Measurements from ENCODE around the gene ABCD1. TPM values are rescaled to one million over a fixed set of nuclear protein-coding genes. Genes with fewer than 3 reads are reported as not detected.
A peak's percentile ranks its signal among the peaks of the same experiment; 100 is the strongest.

Gene ABCD1
- total RNA-seq, 1 experiment from 2014 or later = 86.6 TPM

DNA sequence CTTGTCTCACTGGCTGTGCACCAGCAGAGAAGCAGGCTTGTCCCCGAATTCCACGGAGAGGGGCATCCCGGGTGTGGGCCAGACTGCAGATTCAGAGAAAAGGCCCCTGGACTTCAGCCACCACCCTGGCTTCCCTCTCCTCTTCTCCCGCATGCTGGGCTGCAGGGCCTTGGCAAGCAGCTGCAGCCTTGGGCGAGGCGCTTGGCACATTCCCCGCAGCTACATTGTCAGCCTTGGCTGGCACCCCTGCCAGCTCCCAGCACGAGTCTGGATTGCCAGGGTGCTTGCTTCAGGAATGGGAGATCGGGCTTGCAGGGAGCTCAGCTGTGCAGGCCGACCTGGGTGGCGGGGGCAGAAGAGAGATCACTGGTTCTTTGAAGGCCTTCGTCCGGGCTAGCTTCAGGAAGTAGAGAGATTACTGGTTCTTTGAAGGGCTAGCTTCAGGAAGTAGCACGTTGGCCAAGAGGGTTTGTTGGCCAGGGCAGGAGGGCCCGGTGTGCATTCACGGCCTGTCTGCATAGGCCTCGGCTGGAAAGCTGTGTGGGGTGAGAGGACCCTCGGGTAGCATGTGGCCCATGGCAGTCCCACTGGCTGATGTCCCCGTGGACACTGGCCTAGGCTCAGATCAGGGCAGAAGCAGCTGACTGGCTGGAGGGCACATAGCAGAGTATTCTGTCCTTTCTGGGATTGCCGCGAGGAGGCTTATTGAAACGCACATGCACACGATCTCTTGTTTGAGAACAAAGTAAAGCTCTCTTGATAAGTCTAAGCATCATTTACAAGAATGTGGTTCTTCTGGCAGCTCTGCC, 2.7 kb downstream of the ABCD1 start:
- TF ChIP-seq, protein P1, sequence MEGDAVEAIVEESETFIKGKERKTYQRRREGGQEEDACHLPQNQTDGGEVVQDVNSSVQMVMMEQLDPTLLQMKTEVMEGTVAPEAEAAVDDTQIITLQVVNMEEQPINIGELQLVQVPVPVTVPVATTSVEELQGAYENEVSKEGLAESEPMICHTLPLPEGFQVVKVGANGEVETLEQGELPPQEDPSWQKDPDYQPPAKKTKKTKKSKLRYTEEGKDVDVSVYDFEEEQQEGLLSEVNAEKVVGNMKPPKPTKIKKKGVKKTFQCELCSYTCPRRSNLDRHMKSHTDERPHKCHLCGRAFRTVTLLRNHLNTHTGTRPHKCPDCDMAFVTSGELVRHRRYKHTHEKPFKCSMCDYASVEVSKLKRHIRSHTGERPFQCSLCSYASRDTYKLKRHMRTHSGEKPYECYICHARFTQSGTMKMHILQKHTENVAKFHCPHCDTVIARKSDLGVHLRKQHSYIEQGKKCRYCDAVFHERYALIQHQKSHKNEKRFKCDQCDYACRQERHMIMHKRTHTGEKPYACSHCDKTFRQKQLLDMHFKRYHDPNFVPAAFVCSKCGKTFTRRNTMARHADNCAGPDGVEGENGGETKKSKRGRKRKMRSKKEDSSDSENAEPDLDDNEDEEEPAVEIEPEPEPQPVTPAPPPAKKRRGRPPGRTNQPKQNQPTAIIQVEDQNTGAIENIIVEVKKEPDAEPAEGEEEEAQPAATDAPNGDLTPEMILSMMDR (IDR thresholded peaks at IDR 0.05) = no peak
- TF ChIP-seq, protein P2, sequence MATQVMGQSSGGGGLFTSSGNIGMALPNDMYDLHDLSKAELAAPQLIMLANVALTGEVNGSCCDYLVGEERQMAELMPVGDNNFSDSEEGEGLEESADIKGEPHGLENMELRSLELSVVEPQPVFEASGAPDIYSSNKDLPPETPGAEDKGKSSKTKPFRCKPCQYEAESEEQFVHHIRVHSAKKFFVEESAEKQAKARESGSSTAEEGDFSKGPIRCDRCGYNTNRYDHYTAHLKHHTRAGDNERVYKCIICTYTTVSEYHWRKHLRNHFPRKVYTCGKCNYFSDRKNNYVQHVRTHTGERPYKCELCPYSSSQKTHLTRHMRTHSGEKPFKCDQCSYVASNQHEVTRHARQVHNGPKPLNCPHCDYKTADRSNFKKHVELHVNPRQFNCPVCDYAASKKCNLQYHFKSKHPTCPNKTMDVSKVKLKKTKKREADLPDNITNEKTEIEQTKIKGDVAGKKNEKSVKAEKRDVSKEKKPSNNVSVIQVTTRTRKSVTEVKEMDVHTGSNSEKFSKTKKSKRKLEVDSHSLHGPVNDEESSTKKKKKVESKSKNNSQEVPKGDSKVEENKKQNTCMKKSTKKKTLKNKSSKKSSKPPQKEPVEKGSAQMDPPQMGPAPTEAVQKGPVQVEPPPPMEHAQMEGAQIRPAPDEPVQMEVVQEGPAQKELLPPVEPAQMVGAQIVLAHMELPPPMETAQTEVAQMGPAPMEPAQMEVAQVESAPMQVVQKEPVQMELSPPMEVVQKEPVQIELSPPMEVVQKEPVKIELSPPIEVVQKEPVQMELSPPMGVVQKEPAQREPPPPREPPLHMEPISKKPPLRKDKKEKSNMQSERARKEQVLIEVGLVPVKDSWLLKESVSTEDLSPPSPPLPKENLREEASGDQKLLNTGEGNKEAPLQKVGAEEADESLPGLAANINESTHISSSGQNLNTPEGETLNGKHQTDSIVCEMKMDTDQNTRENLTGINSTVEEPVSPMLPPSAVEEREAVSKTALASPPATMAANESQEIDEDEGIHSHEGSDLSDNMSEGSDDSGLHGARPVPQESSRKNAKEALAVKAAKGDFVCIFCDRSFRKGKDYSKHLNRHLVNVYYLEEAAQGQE (IDR thresholded peaks at IDR 0.05; ENCODE audit: insufficient read depth in 1 of 2, low read depth in 2 of 2, low read length in 1 of 2) = no peak
- no peak for TF ChIP-seq POLR2AphosphoS5 (IDR thresholded peaks at IDR 0.05; ENCODE audit: low read depth, low read length)
- no peak for TF ChIP-seq SIN3A (IDR thresholded peaks at IDR 0.05; ENCODE audit: borderline replicate concordance, insufficient read depth, low read depth, low read length)
- TF ChIP-seq TCF7L2 (IDR thresholded peaks at IDR 0.05; ENCODE audit: low read depth, low read length) = no peak
- BruUV-seq (replicated peaks) = TSS peak; percentile 34
- H3K9me3 ChIP-seq (ENCODE audit: control insufficient read depth, insufficient read depth, low read depth, low read length) = 0 out of 2 replicates have a peak, but pooled peaks cover 3% of the 10 kb centered on the region
- ChIA-PET CTCF (interaction anchor here (0.5 kb wide), 1 partner anchor 61 kb away, joined by 6 read pairs; no protein-coding TSS in a partner anchor), POLR2A (interaction anchor here (0.6 kb wide), 1 partner anchor 409 kb away, joined by 5 read pairs; no protein-coding TSS in a partner anchor)
- peaks cover 19% of the 10 kb centered on the region for H3K4me1 ChIP-seq (ENCODE audit: control insufficient read depth, insufficient read depth, low read length)
- intact Hi-C loops (cut with micrococcal nuclease; ENCODE audit: unreplicated experiment) = no loop called here
- ATAC-seq (no peak), DNase-seq (ENCODE audit: low read depth, low spot score) (no peak)
- H3K36me3 ChIP-seq (ENCODE audit: control insufficient read depth, insufficient read depth, low read length) = no peaks in the 10 kb centered on the region; the same call in 1 of the 2 replicates
- in situ Hi-C loops (cut with HindIII; ENCODE audit: low pct_unique_long_range_greater_than_20kb, low sequenced_read_pairs) = no loop called here
- H3K4me3 ChIP-seq (ENCODE audit: low read depth in 2 of 2, low read length in 2 of 2) = peak overlapping the region; percentile 80 to 84
- H3K27me3 ChIP-seq (ENCODE audit: control insufficient read depth, insufficient read depth, low read length) = no peaks in the 10 kb centered on the region
- peak overlapping the region; percentile 92 for H3K27ac ChIP-seq (ENCODE audit: low read length)

DNA sequence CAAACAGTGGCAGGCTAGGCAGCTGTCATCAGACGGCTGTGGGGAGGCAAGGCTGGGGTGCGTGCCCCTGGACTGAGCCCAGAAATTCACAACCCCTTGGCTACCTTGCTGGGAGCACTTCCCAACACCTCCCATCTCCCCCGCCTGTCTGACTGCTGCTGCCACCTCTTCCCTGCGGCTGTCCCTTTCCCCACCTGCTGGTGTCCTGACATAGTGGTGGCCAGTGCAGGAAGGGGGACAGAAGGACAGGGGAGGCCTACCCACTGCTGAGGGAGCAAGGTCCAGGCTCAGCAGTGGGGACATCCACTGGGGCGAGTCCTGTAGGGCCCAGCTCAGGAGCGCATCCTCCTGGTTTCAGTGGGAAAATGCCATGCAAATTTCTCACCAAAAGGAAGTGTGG, 3.4 kb downstream of the ABCD1 start:
- Histone ChIP-seq H3K36me3 (ENCODE audit: control insufficient read depth, insufficient read depth, low read length) (no peaks in the 10 kb centered on the region; the same call in 1 of the 2 replicates), H3K4me3 (ENCODE audit: low read depth in 2 of 2, low read length in 2 of 2) (no peak overlapping the region; a peak in 1 of 4 replicates), H3K4me1 (ENCODE audit: control insufficient read depth, insufficient read depth, low read length) (peaks cover 14% of the 10 kb centered on the region), H3K27ac (ENCODE audit: low read length) (peak overlapping the region; percentile 92), H3K9me3 (ENCODE audit: control insufficient read depth, insufficient read depth, low read depth, low read length) (0 out of 2 replicates have a peak, but pooled peaks cover 3% of the 10 kb centered on the region), H3K27me3 (ENCODE audit: control insufficient read depth, insufficient read depth, low read length) (no peaks in the 10 kb centered on the region)
- CTCF ChIA-PET = no interaction called here
- DNase-seq (ENCODE audit: low read depth, low spot score) = no peak
- POLR2A ChIA-PET = interaction anchor here (0.7 kb wide), 1 partner anchor 248 kb away, joined by 3 read pairs; no protein-coding TSS in a partner anchor
- intact Hi-C loops (cut with micrococcal nuclease; ENCODE audit: unreplicated experiment) = no loop called here
- BruUV-seq (replicated peaks) = no TSS peak
- TF ChIP-seq SIN3A (IDR thresholded peaks at IDR 0.05; ENCODE audit: borderline replicate concordance, insufficient read depth, low read depth, low read length) (no peak), POLR2AphosphoS5 (IDR thresholded peaks at IDR 0.05; ENCODE audit: low read depth, low read length) (no peak)
- in situ Hi-C loops (cut with HindIII; ENCODE audit: low pct_unique_long_range_greater_than_20kb, low sequenced_read_pairs) = no loop called here
- ATAC-seq = no peak

All from Panc1 (cell line).